Right cardiac atrium (tissue), 5 donors: ENCODE data around the gene FGFRL1. TPM values are rescaled to one million over a fixed set of nuclear protein-coding genes. Genes with fewer than 3 reads are reported as not detected.

ENCODE experiments used
- ATAC-seq, 2 donors: fragments of 200-7000 bp; cut with Tn5 transposase; one replicate each; pipeline versions ENCODE4 v1.8.0 to v1.9.1; 2020; ENCODE audit warnings: moderate library complexity in 2 of 2, mild to moderate bottlenecking in 1 of 2
- DNase-seq, 3 donors: peaks; one replicate each; pipeline ENCODE4 v3.0.0-alpha.2; 2020
- H3K27ac ChIP-seq: one replicate; pipeline ENCODE4 v1.5.1; 2013; ENCODE audit warnings: mild to moderate bottlenecking, low read length, control low read depth, moderate library complexity
- H3K27me3 ChIP-seq: one replicate; pipeline ENCODE4 v1.6.1; 2013; ENCODE audit not compliant: control insufficient read depth, insufficient read depth
- H3K4me1 ChIP-seq: one replicate; pipeline ENCODE4 v1.6.1; 2013; ENCODE audit warnings: low read length; ENCODE audit not compliant: control insufficient read depth, insufficient read depth
- H3K4me3 ChIP-seq: one replicate; pipeline ENCODE4 v1.5.1; 2013; ENCODE audit warnings: low read length, control low read depth
- H3K9me3 ChIP-seq: one replicate; pipeline ENCODE4 v1.6.1; 2013; ENCODE audit warnings: low read length; ENCODE audit not compliant: control insufficient read depth
- WGBS: extraction: QIAGEN DNeasy Blood & Tissue Kit; methylation state at CpG from one replicate; pipeline ENCODE4 v1.1.7; 2013; 5-methylcytosine and 5-hydroxymethylcytosine counted together
- intact Hi-C, 4 donors: fragments of 100-400 bp; cut with DNase I; formaldehyde crosslinking; loops; one replicate each; pipeline versions ENCODE4 v1.11.0 to v1.14.0; 2022 to 2023
- polyA plus RNA-seq: library from polyadenylated mRNA; stranded (reverse); fragments of 200-250 nt; gene quantifications from one replicate; pipeline ENCODE4 v1.2.3, GENCODE V29; 2013
- total RNA-seq, 4 donors: library from RNA; stranded (reverse); fragmentation: NEBNext Ultra II Directional; extraction: Animal tissue kit (Norgen Biotek cat#: 25700); gene quantifications; one replicate each; pipeline ENCODE4 v1.2.1, GENCODE V29; 2021
- donor health status: healthy with polysubstance abuse.
- donor health status: DM: no; HTN: yes; CAD: no.
- donor health status: DM: no; HTN: no; CAD: no.
- donor health status: DM: no; HTN: yes; CAD: no; lungs with severe emphysema.
- donor health status: DM: yes; HTN: yes; CAD: no.

FGFRL1 gene
- total and polyA plus RNA-seq, 5 donors = 17.4 to 21.7 (median 19.2) TPM

- DNase-seq = peak in 2 of 3 donors; percentile 55 to 65
- 79% methylated on average over 37 of the region's 37 CpGs for WGBS
- no peak overlapping the region for H3K27ac ChIP-seq
- H3K9me3 ChIP-seq = no peaks in the 10 kb centered on the region
- no peak for ATAC-seq
- H3K4me3 ChIP-seq = peak overlapping the region; percentile 74
- H3K4me1 ChIP-seq = no peaks in the 10 kb centered on the region
- H3K27me3 ChIP-seq = no peaks in the 10 kb centered on the region
- intact Hi-C loops = loop anchor here in 1 of 4 donors (10.0 kb wide), 1 partner anchor 233 kb away; no protein-coding TSS in a partner anchor
These were observed 23.6 kb upstream of the FGFRL1 start for GRCh38 chr4:987624-988513.

DNA sequence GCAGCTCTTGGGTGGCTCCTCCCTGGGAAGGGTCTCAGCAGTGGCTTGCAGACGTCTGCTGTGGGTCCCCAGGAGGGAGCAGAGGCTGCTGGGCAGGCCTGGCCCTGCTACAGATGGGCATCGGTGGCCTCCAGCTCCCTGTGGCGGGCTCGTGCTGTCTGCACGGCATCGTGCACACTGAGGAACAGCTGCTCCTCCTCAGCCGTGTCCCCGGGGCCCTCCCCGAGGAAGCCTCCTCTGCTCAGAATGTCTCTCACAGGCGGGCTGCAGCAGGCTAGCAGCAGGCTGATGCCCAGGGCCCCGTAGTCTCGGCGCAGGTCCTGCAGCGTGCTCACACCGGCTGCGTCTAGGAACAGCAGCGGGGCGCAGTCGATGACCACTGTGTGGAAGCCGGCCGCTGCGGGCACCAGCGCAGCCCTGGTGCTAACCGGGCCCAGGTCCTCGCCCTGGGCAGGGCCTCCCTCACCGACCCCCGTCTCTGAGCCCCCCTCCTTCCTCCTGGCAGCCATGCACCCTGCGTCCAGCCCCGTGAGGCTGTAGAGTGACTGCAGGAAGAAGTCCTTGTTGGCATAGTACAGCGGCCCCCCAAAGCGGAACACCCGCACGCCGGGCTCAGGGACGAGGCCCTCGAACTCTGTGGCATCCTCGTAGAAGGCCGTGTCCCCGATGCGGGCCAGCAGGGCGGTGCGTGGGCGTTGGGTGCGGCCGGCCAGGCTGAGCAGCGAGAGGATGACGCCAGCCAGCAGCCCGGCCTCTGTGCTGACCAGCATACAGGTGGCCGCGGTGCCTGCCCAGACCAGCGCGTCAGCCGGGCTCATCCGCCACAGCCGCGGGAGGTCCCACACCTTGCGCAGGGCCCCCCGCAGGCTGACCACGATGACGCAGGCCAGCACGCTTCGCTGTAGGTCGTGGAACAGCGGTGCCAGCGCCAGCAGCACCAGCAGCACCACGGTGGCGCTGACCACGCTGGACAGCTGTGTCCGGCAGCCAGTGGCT lies 22.4 kb upstream of the FGFRL1 start:
- intact Hi-C loops = loop anchor here in 1 of 4 donors (10.0 kb wide), 1 partner anchor 234 kb away; no protein-coding TSS in a partner anchor
- DNase-seq = peak; percentile 13 to 63 (median 40)
- Histone ChIP-seq H3K4me3 (no peak overlapping the region), H3K27ac (no peak overlapping the region), H3K9me3 (no peaks in the 10 kb centered on the region), H3K27me3 (no peaks in the 10 kb centered on the region), H3K4me1 (no peaks in the 10 kb centered on the region)
- ATAC-seq = no peak
- 89% methylated on average over 69 of the region's 69 CpGs for WGBS

DNA sequence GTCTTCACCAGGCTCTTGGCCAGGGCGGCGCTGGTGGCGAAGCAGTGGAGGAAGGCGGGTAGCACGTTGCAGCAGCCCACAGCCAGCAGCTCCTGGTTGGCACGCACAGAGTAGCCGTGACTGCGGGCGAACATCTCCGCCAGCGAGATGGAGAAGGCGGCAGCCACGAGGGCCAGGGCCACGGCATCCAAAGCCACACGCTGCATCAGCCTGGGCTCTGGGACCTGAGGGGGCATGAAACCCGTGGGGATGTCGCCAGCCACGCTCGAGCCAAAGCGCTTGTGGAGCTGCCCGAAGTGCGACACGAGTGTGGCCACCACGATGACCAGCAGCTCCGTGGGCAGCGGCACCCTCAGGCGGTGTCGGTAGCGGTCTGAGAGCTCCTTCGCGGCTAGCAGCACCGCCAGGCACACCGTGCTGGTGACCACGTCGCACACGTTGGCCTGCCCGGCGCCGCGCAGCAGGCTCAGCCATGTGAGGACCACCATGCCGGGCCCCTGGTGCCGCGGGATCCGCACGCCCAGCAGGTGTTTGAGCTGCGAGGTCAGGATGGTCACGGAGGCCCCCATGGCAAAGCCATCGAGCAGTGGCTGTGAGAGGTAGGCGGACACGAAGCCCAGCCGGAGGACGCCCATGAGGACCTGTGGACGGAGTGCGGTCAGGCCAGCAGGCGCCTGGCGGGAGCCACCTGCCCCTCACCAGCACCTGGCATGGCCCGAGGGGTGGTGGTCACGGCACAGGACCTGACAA lies 21.5 kb upstream of the FGFRL1 start:
- H3K4me1 ChIP-seq = no peaks in the 10 kb centered on the region
- no peak overlapping the region for H3K4me3 ChIP-seq
- H3K27me3 ChIP-seq = no peaks in the 10 kb centered on the region
- no peak overlapping the region for H3K27ac ChIP-seq
- no peaks in the 10 kb centered on the region for H3K9me3 ChIP-seq
- WGBS = 96% methylated on average over 58 of the region's 58 CpGs
- ATAC-seq = no peak
- peak; percentile 13 to 61 (median 46) for DNase-seq
- intact Hi-C loops = loop anchor here in 1 of 4 donors (10.0 kb wide), 1 partner anchor 235 kb away; no protein-coding TSS in a partner anchor

DNA sequence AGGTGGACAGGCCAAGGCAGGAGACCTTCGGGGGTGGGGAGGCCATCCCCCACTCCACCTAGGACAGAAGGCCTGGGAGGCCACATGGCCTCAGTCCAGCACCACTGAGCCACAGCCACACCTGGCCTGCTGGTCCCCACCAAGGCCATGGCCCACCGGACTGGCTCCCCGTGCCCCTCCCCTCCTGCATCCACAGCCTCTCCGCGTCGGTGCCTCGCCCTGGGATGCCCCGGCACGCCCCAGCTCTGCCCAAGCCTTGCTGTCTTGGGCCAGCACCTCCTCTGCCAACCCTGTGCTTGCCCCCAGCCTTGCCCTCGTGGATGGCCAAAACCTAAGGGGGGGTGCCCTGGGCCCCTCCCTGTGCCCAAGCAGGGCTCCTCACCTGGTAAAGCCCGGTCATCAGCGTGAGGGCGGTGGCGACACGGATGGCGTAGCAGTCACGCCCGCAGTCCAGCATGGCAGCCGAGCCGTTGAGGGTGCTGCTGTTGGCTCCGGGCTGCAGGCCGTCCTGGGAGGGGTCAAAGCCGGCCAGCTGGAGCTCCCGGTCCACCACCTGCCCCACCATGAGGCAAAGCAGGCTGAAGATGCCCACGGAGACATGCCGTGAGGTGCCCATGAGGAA lies 20.6 kb upstream of the FGFRL1 start:
- intact Hi-C loops = no loop called here
- H3K9me3 ChIP-seq = no peaks in the 10 kb centered on the region
- H3K27ac ChIP-seq = no peak overlapping the region
- 90% methylated on average over 26 of the region's 26 CpGs for WGBS
- no peak for ATAC-seq
- peak; percentile 16 to 54 (median 50) for DNase-seq
- H3K4me1 ChIP-seq = no peaks in the 10 kb centered on the region
- H3K27me3 ChIP-seq = no peaks in the 10 kb centered on the region
- no peak overlapping the region for H3K4me3 ChIP-seq

GRCh38 chr4:991451-992296 lies 19.8 kb upstream of the FGFRL1 start:
- Histone ChIP-seq H3K4me3 (no peak overlapping the region), H3K9me3 (no peaks in the 10 kb centered on the region), H3K4me1 (no peaks in the 10 kb centered on the region), H3K27ac (no peak overlapping the region), H3K27me3 (no peaks in the 10 kb centered on the region)
- DNase-seq (peak; percentile 17 to 56 (median 54)), ATAC-seq (no peak)
- 93% methylated on average over 50 of the region's 50 CpGs for WGBS
- intact Hi-C loops = no loop called here

DNA sequence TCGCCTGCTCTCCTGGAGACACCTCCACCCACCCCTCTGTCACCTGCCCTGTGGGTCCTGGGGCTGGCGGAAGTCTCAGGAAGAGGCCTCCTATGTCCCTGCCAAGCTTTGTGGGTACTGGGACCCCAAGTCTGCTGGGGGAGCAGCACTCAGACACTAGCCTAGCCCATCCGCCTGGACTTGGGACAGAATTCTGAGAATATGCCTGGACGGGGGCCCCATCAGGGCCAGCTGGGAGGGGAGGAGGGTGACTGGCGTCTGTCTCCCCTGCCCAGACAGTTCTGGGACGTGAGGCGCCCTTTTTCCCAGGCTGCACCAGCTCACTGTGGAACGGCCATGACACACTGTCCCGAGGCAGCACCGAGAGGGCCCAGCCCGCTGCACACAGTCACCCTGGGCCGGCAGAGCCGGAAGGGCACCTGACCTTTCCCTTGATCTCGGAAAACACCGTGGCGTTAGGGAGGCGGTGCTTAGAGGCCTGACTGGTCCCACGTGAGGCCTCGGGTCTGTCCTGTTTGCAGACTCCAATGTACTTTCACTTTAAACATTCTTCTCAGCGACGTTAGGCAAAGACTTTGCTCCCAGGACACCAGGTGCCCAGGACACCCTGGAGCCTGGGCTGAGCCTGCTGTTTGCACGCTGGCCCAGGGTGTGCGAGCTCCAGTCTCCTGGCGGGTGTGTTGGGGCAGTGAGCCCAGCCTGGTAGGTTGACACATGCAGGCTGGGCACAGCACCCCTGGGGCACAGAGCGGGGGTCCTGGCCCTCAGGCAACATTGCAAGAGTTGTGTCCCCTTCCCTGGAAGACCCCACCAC lies 18.9 kb upstream of the FGFRL1 start:
- DNase-seq (peak; percentile 34 to 60 (median 53)), ATAC-seq (peak; percentile 25 to 52)
- no peaks in the 10 kb centered on the region for H3K4me1 ChIP-seq
- H3K27me3 ChIP-seq = no peaks in the 10 kb centered on the region
- intact Hi-C loops = no loop called here
- H3K4me3 ChIP-seq = no peak overlapping the region
- no peaks in the 10 kb centered on the region for H3K9me3 ChIP-seq
- H3K27ac ChIP-seq = no peak overlapping the region
- 76% methylated on average over 25 of the region's 25 CpGs for WGBS

GRCh38 chr4:993111-994029 lies 18.1 kb upstream of the FGFRL1 start, which contains the start of gene SLC26A1:
Gene SLC26A1 (minus strand): TSS chr4:993404. CDS start chr4:991703, 1,701 bp downstream.
- Histone ChIP-seq H3K27ac (no peak within 1 kb of the TSS), H3K4me3 (no peak within 1 kb of the TSS), H3K9me3 (no peaks in the 10 kb centered on the region), H3K27me3 (no peaks in the 10 kb centered on the region), H3K4me1 (no peaks in the 10 kb centered on the region)
- peak; percentile 12 to 57 (median 40) for DNase-seq
- intact Hi-C loops = no loop called here
- ATAC-seq = no peak
- 90% methylated on average over 37 of the region's 37 CpGs for WGBS

DNA sequence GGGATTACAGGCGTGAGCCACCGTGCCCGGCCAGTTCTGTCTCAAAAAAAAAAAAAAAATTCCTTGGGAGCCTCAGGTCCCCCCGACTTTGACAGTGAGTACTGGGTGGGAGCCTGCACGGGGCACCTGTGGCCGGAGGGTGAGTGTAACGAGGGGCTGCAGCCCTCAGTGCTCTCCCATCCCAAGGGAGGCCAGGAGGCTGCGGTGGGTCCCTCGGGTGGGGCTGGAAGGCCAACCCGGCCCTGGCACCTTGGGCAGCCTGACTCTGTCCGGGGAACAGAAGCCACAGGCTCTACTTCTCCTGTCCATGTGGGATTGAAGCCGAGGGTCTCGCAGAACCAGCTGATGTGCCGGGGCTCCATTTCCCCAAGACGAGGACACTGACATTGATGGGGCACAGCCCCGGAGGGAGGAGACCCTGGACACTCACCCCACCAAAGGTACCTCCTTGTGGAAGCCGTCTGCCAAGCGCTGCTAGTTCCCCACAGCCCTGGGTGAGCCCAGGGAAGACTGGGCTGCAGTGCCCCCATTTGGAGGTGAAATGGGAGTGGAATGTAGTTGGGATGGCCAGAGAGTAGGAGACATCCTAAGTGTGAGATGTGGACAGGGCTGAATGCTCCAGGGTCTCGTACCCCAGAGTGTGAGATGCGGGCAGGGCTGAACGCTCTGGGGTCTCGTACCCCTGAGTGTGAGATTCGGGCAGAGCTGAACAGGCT lies 16.0 kb upstream of the FGFRL1 start:
- intact Hi-C loops = no loop called here
- no peaks in the 10 kb centered on the region for H3K9me3 ChIP-seq
- H3K4me1 ChIP-seq = no peaks in the 10 kb centered on the region
- 89% methylated on average over 23 of the region's 23 CpGs for WGBS
- DNase-seq (peak; percentile 9 to 49 (median 48)), ATAC-seq (no peak)
- H3K4me3 ChIP-seq = no peak overlapping the region
- H3K27me3 ChIP-seq = no peaks in the 10 kb centered on the region
- no peak overlapping the region for H3K27ac ChIP-seq
